ENCODE measurements around the gene TCL1A.

DNA sequence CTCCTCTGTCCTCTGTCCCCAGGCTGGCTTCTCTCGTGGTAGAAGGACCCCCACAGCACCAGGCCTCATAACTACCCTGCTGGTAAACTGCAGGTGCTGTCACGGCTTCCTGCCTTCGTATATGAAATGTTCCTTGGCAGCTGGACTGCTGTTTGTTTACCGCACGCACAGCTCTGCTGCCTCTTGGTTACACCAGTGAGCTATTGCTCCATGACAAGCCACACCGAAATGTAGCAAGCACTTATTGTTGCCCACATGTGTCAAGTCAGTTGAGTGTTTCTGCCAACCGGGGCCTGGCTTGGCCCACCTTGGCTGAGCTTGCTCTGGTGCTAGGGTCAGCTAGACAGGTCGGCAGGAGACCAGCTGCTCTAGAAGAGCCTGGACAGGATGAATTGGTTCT, 49.4 kb downstream of the TCL1A start:
- TF ChIP-seq, protein P1, sequence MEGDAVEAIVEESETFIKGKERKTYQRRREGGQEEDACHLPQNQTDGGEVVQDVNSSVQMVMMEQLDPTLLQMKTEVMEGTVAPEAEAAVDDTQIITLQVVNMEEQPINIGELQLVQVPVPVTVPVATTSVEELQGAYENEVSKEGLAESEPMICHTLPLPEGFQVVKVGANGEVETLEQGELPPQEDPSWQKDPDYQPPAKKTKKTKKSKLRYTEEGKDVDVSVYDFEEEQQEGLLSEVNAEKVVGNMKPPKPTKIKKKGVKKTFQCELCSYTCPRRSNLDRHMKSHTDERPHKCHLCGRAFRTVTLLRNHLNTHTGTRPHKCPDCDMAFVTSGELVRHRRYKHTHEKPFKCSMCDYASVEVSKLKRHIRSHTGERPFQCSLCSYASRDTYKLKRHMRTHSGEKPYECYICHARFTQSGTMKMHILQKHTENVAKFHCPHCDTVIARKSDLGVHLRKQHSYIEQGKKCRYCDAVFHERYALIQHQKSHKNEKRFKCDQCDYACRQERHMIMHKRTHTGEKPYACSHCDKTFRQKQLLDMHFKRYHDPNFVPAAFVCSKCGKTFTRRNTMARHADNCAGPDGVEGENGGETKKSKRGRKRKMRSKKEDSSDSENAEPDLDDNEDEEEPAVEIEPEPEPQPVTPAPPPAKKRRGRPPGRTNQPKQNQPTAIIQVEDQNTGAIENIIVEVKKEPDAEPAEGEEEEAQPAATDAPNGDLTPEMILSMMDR (IDR thresholded peaks at IDR 0.05), result no peak
- no peak for TF ChIP-seq POLR2A (IDR thresholded peaks at IDR 0.05)
